HEK293 (cell line): ENCODE results near the gene CHST12.

Source experiments
- SALL2 ChIP-seq: fragments of 450-650 bp; formaldehyde crosslinking; IDR thresholded peaks from 2 replicates; pipeline ENCODE4 v1.5.0; 2017; ENCODE audit warnings: missing biosample characterization, mild to moderate bottlenecking, missing genetic modification characterization, borderline replicate concordance
- YY2 ChIP-seq: fragments of 450-650 bp; formaldehyde crosslinking; IDR thresholded peaks from 2 replicates; pipeline ENCODE4 v1.5.1; 2016; ENCODE audit warnings: missing biosample characterization, missing genetic modification characterization
- ZBTB7A ChIP-seq: fragments of 450-650 bp; formaldehyde crosslinking; IDR thresholded peaks from 2 replicates; pipeline ENCODE4 v1.5.1; 2016; ENCODE audit warnings: low read depth, missing biosample characterization, missing genetic modification characterization
- ZFP69B ChIP-seq: fragments of 450-650 bp; formaldehyde crosslinking; IDR thresholded peaks from 2 replicates; pipeline ENCODE4 v1.5.1; 2016; ENCODE audit warnings: missing biosample characterization, missing genetic modification characterization
- ZNF274 ChIP-seq, 2 experiments: fragments of 200-500 bp in 1 of 2; fragments of 450-650 bp in 1 of 2; sonication (Bioruptor generic) in 1 of 2; formaldehyde crosslinking in 1 of 2; IDR thresholded peaks; 2 replicates each; pipeline versions ENCODE4 v1.5.1 to v1.6.1; 2014 to 2016; ENCODE audit warnings: borderline replicate concordance in 1 of 2, inconsistent platforms in 1 of 2, low read length in 1 of 2, missing biosample characterization in 1 of 2, missing genetic modification characterization in 1 of 2
- ZNF510 ChIP-seq: fragments of 450-650 bp; formaldehyde crosslinking; IDR thresholded peaks from 2 replicates; pipeline ENCODE4 v1.5.1; 2018; ENCODE audit warnings: mild to moderate bottlenecking, missing genetic modification characterization, missing biosample characterization; ENCODE audit not compliant: insufficient replicate concordance
- TF ChIP-seq, protein P1 (sequence below): fragments of 450-650 bp; formaldehyde crosslinking; IDR thresholded peaks from 2 replicates; pipeline ENCODE4 v1.5.1; 2016; ENCODE audit warnings: missing biosample characterization, missing genetic modification characterization
- TF ChIP-seq, protein P2 (sequence below): fragments of 450-650 bp; formaldehyde crosslinking; IDR thresholded peaks from 2 replicates; pipeline ENCODE4 v1.5.1; 2016; ENCODE audit warnings: missing biosample characterization, missing genetic modification characterization
- TF ChIP-seq, protein P3 (sequence below): fragments of 450-650 bp; formaldehyde crosslinking; IDR thresholded peaks from 2 replicates; pipeline ENCODE4 v1.5.1; 2016; ENCODE audit warnings: missing biosample characterization, missing genetic modification characterization
- TF ChIP-seq, protein P4 (sequence below): fragments of 450-650 bp; formaldehyde crosslinking; IDR thresholded peaks from 2 replicates; pipeline ENCODE4 v1.5.1; 2016; ENCODE audit warnings: missing biosample characterization, missing genetic modification characterization
- TF ChIP-seq, protein P5 (sequence below): fragments of 450-650 bp; formaldehyde crosslinking; IDR thresholded peaks from 2 replicates; pipeline ENCODE4 v1.5.1; 2016; ENCODE audit warnings: missing biosample characterization, missing genetic modification characterization, low read depth
- TF ChIP-seq, protein P6 (sequence below): fragments of 450-650 bp; formaldehyde crosslinking; IDR thresholded peaks from 2 replicates; pipeline ENCODE4 v1.5.1; 2016; ENCODE audit warnings: missing biosample characterization, missing genetic modification characterization
- TF ChIP-seq, protein P7 (sequence below): fragments of 450-650 bp; formaldehyde crosslinking; optimal IDR thresholded peaks from 2 replicates; pipeline ENCODE3; 2016; ENCODE audit warnings: missing biosample characterization, mild to moderate bottlenecking, missing genetic modification characterization

DNA sequence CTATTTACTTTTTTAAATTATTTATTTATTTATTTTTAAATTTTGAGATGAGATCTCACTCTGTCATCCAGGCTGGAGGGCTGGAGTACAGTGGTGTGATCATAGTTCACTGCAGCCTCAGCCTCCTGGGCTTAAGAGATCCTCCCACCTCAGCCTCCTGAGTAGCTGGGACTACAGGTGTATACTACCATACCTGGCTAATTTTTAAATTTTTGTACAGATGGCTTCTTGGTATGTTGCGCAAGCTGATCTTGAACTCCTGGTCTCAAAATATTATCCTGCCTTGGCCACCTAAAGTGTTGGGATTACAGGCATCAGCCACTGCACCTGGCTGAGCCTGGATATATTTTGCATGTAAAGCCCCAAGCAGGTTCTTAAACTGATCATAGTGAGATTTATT, 7.6 kb downstream of the CHST12 start:
- TF ChIP-seq YY2 (tag by site-specific recombination): no peak
- TF ChIP-seq, protein P1, sequence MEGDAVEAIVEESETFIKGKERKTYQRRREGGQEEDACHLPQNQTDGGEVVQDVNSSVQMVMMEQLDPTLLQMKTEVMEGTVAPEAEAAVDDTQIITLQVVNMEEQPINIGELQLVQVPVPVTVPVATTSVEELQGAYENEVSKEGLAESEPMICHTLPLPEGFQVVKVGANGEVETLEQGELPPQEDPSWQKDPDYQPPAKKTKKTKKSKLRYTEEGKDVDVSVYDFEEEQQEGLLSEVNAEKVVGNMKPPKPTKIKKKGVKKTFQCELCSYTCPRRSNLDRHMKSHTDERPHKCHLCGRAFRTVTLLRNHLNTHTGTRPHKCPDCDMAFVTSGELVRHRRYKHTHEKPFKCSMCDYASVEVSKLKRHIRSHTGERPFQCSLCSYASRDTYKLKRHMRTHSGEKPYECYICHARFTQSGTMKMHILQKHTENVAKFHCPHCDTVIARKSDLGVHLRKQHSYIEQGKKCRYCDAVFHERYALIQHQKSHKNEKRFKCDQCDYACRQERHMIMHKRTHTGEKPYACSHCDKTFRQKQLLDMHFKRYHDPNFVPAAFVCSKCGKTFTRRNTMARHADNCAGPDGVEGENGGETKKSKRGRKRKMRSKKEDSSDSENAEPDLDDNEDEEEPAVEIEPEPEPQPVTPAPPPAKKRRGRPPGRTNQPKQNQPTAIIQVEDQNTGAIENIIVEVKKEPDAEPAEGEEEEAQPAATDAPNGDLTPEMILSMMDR: no peak
- TF ChIP-seq, protein P2, sequence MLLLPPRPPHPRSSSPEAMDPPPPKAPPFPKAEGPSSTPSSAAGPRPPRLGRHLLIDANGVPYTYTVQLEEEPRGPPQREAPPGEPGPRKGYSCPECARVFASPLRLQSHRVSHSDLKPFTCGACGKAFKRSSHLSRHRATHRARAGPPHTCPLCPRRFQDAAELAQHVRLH (tag by site-specific recombination): no peak
- TF ChIP-seq ZFP69B (tag by site-specific recombination): no peak
- no peak for TF ChIP-seq ZNF510 (tag by site-specific recombination)
- TF ChIP-seq, protein P3, sequence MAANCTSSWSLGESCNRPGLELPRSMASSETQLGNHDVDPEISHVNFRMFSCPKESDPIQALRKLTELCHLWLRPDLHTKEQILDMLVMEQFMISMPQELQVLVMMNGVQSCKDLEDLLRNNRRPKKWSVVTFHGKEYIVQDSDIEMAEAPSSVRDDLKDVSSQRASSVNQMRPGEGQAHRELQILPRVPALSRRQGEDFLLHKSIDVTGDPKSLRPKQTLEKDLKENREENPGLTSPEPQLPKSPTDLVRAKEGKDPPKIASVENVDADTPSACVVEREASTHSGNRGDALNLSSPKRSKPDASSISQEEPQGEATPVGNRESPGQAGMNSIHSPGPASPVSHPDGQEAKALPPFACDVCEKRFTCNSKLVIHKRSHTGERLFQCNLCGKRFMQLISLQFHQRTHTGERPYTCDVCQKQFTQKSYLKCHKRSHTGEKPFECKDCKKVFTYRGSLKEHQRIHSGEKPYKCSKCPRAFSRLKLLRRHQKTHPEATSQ: no peak
- TF ChIP-seq, protein P4, sequence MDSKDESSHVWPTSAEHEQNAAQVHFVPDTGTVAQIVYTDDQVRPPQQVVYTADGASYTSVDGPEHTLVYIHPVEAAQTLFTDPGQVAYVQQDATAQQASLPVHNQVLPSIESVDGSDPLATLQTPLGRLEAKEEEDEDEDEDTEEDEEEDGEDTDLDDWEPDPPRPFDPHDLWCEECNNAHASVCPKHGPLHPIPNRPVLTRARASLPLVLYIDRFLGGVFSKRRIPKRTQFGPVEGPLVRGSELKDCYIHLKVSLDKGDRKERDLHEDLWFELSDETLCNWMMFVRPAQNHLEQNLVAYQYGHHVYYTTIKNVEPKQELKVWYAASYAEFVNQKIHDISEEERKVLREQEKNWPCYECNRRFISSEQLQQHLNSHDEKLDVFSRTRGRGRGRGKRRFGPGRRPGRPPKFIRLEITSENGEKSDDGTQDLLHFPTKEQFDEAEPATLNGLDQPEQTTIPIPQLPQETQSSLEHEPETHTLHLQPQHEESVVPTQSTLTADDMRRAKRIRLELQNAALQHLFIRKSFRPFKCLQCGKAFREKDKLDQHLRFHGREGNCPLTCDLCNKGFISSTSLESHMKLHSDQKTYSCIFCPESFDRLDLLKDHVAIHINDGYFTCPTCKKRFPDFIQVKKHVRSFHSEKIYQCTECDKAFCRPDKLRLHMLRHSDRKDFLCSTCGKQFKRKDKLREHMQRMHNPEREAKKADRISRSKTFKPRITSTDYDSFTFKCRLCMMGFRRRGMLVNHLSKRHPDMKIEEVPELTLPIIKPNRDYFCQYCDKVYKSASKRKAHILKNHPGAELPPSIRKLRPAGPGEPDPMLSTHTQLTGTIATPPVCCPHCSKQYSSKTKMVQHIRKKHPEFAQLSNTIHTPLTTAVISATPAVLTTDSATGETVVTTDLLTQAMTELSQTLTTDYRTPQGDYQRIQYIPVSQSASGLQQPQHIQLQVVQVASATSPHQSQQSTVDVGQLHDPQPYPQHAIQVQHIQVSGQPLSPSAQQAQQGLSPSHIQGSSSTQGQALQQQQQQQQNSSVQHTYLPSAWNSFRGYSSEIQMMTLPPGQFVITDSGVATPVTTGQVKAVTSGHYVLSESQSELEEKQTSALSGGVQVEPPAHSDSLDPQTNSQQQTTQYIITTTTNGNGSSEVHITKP (tag by site-specific recombination): no peak
- TF ChIP-seq, protein P5, sequence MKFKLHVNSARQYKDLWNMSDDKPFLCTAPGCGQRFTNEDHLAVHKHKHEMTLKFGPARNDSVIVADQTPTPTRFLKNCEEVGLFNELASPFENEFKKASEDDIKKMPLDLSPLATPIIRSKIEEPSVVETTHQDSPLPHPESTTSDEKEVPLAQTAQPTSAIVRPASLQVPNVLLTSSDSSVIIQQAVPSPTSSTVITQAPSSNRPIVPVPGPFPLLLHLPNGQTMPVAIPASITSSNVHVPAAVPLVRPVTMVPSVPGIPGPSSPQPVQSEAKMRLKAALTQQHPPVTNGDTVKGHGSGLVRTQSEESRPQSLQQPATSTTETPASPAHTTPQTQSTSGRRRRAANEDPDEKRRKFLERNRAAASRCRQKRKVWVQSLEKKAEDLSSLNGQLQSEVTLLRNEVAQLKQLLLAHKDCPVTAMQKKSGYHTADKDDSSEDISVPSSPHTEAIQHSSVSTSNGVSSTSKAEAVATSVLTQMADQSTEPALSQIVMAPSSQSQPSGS (tag by site-specific recombination): no peak
- TF ChIP-seq SALL2: no peak
- TF ChIP-seq, protein P6, sequence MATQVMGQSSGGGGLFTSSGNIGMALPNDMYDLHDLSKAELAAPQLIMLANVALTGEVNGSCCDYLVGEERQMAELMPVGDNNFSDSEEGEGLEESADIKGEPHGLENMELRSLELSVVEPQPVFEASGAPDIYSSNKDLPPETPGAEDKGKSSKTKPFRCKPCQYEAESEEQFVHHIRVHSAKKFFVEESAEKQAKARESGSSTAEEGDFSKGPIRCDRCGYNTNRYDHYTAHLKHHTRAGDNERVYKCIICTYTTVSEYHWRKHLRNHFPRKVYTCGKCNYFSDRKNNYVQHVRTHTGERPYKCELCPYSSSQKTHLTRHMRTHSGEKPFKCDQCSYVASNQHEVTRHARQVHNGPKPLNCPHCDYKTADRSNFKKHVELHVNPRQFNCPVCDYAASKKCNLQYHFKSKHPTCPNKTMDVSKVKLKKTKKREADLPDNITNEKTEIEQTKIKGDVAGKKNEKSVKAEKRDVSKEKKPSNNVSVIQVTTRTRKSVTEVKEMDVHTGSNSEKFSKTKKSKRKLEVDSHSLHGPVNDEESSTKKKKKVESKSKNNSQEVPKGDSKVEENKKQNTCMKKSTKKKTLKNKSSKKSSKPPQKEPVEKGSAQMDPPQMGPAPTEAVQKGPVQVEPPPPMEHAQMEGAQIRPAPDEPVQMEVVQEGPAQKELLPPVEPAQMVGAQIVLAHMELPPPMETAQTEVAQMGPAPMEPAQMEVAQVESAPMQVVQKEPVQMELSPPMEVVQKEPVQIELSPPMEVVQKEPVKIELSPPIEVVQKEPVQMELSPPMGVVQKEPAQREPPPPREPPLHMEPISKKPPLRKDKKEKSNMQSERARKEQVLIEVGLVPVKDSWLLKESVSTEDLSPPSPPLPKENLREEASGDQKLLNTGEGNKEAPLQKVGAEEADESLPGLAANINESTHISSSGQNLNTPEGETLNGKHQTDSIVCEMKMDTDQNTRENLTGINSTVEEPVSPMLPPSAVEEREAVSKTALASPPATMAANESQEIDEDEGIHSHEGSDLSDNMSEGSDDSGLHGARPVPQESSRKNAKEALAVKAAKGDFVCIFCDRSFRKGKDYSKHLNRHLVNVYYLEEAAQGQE: no peak
- no peak for TF ChIP-seq ZBTB7A
- no peak for TF ChIP-seq ZNF274 (IDR thresholded peaks at IDR 0.05; ENCODE audit: low read length)
- no peak for TF ChIP-seq ZNF274 (tag by site-specific recombination; IDR thresholded peaks at IDR 0.05; ENCODE audit: borderline replicate concordance)
- TF ChIP-seq, protein P7, sequence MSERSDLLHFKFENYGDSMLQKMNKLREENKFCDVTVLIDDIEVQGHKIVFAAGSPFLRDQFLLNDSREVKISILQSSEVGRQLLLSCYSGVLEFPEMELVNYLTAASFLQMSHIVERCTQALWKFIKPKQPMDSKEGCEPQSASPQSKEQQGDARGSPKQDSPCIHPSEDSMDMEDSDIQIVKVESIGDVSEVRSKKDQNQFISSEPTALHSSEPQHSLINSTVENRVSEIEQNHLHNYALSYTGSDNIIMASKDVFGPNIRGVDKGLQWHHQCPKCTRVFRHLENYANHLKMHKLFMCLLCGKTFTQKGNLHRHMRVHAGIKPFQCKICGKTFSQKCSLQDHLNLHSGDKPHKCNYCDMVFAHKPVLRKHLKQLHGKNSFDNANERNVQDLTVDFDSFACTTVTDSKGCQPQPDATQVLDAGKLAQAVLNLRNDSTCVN (tag by site-specific recombination): no peak
